IPS DF 19.7 (cell line): ENCODE results near the gene ESPNL.
"Not testable (repeated sequence)": the region's sequence is repeated elsewhere in the genome, so short reads cannot be mapped to it uniquely, and the experiment has no call there.

Source experiments
- DNase-seq: peaks from one replicate; pipeline ENCODE4 v3.0.0-alpha.2; 2013; ENCODE audit warnings: low read depth, low spot score

Gene ESPNL

GRCh38 chr2:238100049-238100820, at the start of gene ESPNL:
TSS of gene ESPNL (plus strand) at chr2:238100340. CDS start at chr2:238100420, 80 bp downstream.
- DNase-seq: no peak

DNA sequence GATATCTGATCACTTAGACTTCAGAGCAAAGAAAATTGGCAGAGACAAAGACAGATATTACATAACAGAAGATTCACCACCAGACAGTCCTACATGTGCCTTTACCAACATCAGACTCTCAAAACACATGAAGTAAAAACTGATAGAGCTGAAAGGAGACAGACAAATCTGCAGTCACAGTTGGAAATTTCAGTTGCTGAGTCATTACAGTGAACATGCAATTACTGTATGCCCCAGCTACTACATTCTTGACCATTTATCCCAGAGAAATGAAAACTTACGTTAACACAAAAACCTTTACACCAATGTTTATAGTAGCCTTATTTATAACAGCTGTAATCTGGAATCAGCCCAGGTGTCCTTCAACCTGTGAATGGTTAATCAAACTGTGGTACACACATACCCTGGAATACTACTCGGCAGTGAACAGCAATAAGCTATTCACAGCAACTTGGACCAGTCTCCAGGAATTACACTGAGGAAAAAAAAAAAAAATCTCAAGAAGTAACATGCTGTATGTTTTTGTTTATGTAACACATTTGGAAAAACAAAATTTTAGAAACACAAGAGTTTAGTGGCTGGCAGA, 46.9 kb upstream of the ESPNL start:
- DNase-seq: no peak

GRCh38 chr2:238055841-238056240, 44.3 kb upstream of the ESPNL start:
- DNase-seq: no peak

- DNase-seq: not testable (repeated sequence)
Observed at GRCh38 chr2:238057696-238058575, 42.2 kb upstream of the ESPNL start.

DNA sequence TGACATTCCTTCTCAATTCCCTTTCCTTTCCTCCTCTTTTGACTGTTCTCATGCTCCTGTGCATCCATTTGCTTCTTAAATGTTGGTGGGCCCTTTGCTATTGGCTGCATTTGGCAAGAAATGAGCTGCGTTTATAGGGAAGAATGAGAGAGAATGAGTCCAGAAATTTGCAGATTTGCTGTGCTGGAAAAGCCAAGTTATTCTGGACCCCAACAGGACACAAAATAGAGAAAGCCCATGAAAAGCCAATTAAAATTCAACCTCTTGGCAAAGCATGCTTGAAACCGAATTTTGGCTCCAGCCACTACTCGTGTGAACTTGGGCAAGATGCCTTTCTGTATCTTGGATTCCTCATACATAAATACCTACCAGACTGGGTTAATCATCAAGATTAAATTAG, 40.6 kb upstream of the ESPNL start:
- DNase-seq: no peak

GRCh38 chr2:238060096-238060541, 40.0 kb upstream of the ESPNL start:
- DNase-seq: no peak

GRCh38 chr2:238060542-238061314, 39.4 kb upstream of the ESPNL start, which contains the start of gene SCLY:
TSS of gene SCLY (plus strand) at chr2:238061001. CDS start at chr2:238061055, 54 bp downstream.
- DNase-seq: peak; percentile 67

- no peak for DNase-seq
Observed at GRCh38 chr2:238061315-238062202, 38.6 kb upstream of the ESPNL start.

GRCh38 chr2:238063414-238064189, 36.5 kb upstream of the ESPNL start:
- no peak for DNase-seq

DNA sequence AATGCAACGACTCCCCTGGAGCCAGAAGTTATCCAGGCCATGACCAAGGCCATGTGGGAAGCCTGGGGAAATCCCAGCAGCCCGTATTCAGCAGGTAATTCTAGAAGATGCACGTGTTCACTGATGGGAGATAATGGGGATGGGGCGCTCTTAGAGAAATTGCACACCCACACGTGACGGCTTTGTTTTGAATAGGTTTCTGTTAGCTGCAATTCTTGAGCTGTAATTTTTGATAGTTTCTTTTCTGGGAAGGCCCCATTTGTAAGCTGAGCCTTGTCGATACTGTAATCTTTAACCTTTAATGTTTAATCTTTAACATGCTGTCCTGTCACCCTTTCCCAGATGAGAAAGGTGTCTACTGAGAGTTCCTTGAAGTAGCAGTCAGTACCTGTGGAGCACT, 35.8 kb upstream of the ESPNL start:
- no peak for DNase-seq

DNA sequence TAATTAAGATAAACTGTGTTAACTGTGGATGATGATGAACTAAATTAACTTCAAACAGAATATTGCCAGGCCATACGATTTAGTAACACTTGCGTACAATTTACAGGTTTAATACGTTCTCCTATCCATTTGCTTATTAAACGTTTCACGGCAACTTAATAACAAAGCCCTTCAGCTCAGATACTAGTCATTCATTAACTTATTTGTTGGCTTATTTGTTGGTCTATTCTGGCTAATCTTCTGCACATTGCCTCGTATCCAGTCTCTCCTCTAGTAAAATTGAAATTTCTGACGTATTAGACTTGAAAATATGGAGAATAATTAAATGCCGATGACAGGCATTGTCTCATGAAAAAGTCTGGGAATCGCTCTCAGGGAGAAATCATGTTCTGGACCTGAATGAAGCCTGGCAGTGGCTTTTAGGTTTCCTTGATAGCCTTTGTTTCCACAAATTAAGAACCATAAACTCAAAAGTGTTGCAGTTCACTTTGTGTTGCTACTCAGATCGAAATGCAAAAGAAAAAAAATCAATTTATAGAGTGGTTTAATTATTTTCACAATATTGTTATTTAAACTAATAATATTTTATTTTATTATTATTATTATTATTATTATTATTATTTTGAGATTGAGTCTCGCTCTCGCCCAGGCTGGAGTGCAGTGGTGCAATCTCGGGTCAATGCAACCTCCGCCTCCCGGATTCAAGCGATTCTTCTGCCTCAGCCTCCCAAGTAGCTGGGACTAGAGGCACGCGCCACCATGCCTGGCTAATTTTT, 34.9 kb upstream of the ESPNL start:
- no peak for DNase-seq

DNA sequence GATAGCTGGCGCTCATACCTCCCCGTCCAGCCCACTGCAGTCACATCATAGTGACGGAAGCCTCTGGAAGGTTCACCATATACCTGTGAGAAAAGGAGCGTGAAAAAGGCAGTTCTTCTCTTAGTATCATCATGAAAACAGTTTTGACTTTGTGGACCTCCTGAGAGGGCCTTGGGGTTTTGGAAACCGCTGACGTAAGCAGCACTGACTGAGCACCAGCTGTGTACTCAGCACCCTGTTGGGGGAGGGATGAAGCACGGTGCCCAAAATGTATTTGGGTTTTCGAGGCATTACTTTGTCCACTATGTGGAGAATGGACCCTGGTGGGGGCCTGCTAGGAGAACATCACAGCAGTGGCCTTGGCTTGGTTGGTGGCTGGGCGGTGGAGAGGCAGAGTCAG, 33.9 kb upstream of the ESPNL start:
- no peak for DNase-seq

GRCh38 chr2:238066718-238067117, 33.4 kb upstream of the ESPNL start:
- DNase-seq: not testable (repeated sequence)

DNA sequence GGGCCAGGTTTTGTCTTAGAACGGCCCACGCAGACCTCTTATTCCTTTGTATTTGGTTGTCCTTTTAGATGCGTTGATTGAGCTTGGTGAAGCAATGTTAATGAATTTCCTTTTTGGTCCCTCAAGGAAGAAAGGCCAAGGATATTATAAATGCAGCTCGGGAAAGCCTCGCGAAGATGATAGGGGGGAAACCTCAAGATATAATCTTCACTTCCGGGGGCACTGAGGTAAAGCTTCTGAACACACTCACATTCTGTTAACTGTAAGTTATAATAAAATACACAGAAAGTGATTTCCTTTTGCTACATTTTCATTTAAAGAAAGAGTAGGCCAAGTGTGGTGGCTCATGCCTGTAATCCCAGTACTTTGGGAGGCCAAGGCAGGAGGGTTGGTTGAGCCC, 32.2 kb upstream of the ESPNL start:
- DNase-seq: no peak

- no peak for DNase-seq
Observed at GRCh38 chr2:238069021-238069709, 31.0 kb upstream of the ESPNL start.

DNA sequence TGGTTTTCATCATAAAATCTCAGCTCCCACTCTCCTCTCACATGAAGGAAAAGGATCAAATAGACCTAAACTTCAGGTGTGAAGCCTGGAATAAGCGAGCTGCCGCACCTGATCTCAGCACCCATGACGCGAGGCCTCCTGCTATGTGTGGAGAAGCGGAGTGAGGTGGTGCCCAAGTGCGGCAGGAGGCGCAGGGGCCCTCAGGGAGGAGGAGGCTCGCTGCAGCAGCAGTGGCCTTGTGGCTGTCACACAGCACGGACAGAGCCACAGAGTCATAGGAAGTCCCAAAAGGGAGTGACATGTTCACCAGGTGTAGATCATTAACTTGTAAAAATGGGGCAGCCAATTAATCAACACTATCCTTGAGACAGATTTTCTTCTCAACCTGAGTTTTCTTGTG, 30.3 kb upstream of the ESPNL start:
- DNase-seq: no peak

- no peak for DNase-seq
Observed at GRCh38 chr2:238075397-238075796, 24.7 kb upstream of the ESPNL start.

DNA sequence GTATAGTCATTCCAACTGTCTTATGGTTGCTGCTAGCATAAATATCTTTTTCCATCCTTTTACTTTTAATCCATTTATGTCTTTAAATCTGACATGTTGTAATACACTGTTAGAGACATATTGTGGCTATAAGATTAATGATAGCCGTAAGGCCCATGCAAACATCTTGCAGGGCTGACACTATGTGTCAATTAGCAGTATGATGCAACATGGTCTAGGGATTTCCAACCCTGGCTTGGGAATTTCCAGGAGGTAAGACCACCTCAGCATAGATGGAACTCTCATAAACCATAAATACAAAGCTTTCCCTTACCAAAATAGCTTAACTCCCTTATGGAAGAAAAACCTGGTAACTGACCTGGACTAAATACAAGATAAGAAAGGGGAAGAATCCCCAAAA, 22.8 kb upstream of the ESPNL start:
- DNase-seq: no peak
